Smooth muscle cell (in vitro differentiated cells): ENCODE results near the gene CDC42BPG. TPM values are rescaled to one million over a fixed set of nuclear protein-coding genes. Genes with fewer than 3 reads are reported as not detected.
A peak's percentile ranks its signal among the peaks of the same experiment; 100 is the strongest.

Experiments
- DNase-seq: peaks from one replicate; lab custom pipeline; 2025; ENCODE audit not compliant: unreplicated experiment; lab: John Stamatoyannopoulos, UW
- H2AFZ ChIP-seq: fragments of 200-600 bp; sonication (generic); 2 replicates; pipeline ENCODE4 v1.6.0; 2016; ENCODE audit warnings: antibody characterized with exemption, low read depth, mild to moderate bottlenecking
- H3F3A ChIP-seq: fragments of 200-600 bp; sonication (generic); 2 replicates; pipeline ENCODE4 v1.6.0; 2017; ENCODE audit warnings: antibody characterized with exemption, low read depth
- H3K27ac ChIP-seq: fragments of 200-600 bp; sonication (generic); 2 replicates; pipeline ENCODE4 v1.5.1; 2016; ENCODE audit warnings: low read depth, mild to moderate bottlenecking
- H3K27me3 ChIP-seq: fragments of 200-600 bp; sonication (generic); 2 replicates; pipeline ENCODE4 v1.6.1; 2016; ENCODE audit warnings: low read depth, mild to moderate bottlenecking
- H3K36me3 ChIP-seq: fragments of 200-600 bp; sonication (generic); 2 replicates; pipeline ENCODE4 v1.5.1; 2016; ENCODE audit warnings: low read depth
- H3K4me1 ChIP-seq: fragments of 200-600 bp; sonication (generic); 2 replicates; pipeline ENCODE4 v1.5.1; 2016; ENCODE audit warnings: low read depth
- H3K4me2 ChIP-seq: fragments of 200-600 bp; sonication (generic); 2 replicates; pipeline ENCODE4 v1.6.0; 2016; ENCODE audit warnings: mild to moderate bottlenecking
- H3K4me3 ChIP-seq: fragments of 200-600 bp; sonication (generic); 2 replicates; pipeline ENCODE4 v1.5.1; 2016; ENCODE audit warnings: mild to moderate bottlenecking
- H3K79me2 ChIP-seq: fragments of 200-600 bp; sonication (generic); 2 replicates; pipeline ENCODE4 v1.6.0; 2016; ENCODE audit warnings: low read depth, mild to moderate bottlenecking
- H3K9ac ChIP-seq: fragments of 200-600 bp; sonication (generic); 2 replicates; pipeline ENCODE4 v1.6.0; 2016; ENCODE audit warnings: low read depth
- H3K9me3 ChIP-seq: fragments of 200-600 bp; sonication (generic); replicated peaks from 2 replicates; pipeline ENCODE4 v1.5.1; 2016; ENCODE audit warnings: low read depth
- H4K20me1 ChIP-seq: fragments of 200-600 bp; sonication (generic); 2 replicates; pipeline ENCODE4 v1.6.0; 2016; ENCODE audit warnings: low read depth
- CTCF ChIP-seq: fragments of 200-600 bp; sonication (generic); IDR thresholded peaks from 2 replicates; pipeline ENCODE4 v1.5.1; 2017; ENCODE audit warnings: borderline replicate concordance, mild to moderate bottlenecking, antibody characterized with exemption; ENCODE audit not compliant: insufficient read depth, poor library complexity, severe bottlenecking
- WGBS: methylation state at CpG from one replicate; pipeline ENCODE4 v1.1.7; 2016; ENCODE audit warnings: low lambda C conversion rate; 5-methylcytosine and 5-hydroxymethylcytosine counted together
- polyA plus RNA-seq: library from polyadenylated mRNA; unstranded; fragments of >200 nt; fragmentation: Nextera tagmentation; extraction: Ambion mirVana; gene quantifications from 2 replicates; pipeline ENCODE4 v1.2.1, GENCODE V29; 2016
- total RNA-seq: library from RNA; depleted of rRNA; stranded (reverse); fragments of >200 nt; gene quantifications from 2 replicates; pipeline ENCODE4 v1.2.3, GENCODE V29; 2014

The CDC42BPG gene
- total and polyA plus RNA-seq, 2 experiments from 2014 or later: 1.7 to 4.7 TPM

GRCh38 chr11:64879244-64879900, 34.9 kb upstream of the CDC42BPG start:
- H3K9me3 ChIP-seq: no peaks in the 10 kb centered on the region
- WGBS: 32% methylated on average over 16 of the region's 16 CpGs

GRCh38 chr11:64878494-64879243, 34.2 kb upstream of the CDC42BPG start, which contains the start of gene EHD1:
TSS of gene EHD1 (minus strand) at chr11:64878621. CDS start at chr11:64878464, 157 bp downstream.
- no peaks in the 10 kb centered on the region for H3F3A ChIP-seq
- peaks cover 16% of the 10 kb centered on the region for H3K4me1 ChIP-seq
- H2AFZ ChIP-seq: peak within 1 kb of the TSS; percentile 63
- DNase-seq: peak; percentile 97
- H3K4me2 ChIP-seq: peak within 1 kb of the TSS; percentile 99
- under 1% methylated on average over 54 of the region's 75 CpGs for WGBS
- H3K9ac ChIP-seq: peak within 1 kb of the TSS; percentile 85
- peak within 1 kb of the TSS; percentile 70 for H3K27ac ChIP-seq
- H3K36me3 ChIP-seq: no peaks in the 10 kb centered on the region
- H3K4me3 ChIP-seq: peak within 1 kb of the TSS; percentile 83
- peaks cover 44% of the 10 kb centered on the region for H3K79me2 ChIP-seq
- no peaks in the 10 kb centered on the region for H3K9me3 ChIP-seq
- peaks cover 38% of the 10 kb centered on the region for H4K20me1 ChIP-seq
- peak; percentile 34 for TF ChIP-seq CTCF
- no peaks in the 10 kb centered on the region for H3K27me3 ChIP-seq

More at GRCh38 chr11:64879244-64879900, 34.9 kb upstream of the CDC42BPG start:
- Histone ChIP-seq H3K4me1 (peaks cover 16% of the 10 kb centered on the region), H3K27ac (peak overlapping the region; percentile 68), H3K79me2 (peaks cover 39% of the 10 kb centered on the region), H4K20me1 (peaks cover 35% of the 10 kb centered on the region), H3K27me3 (no peaks in the 10 kb centered on the region), H2AFZ (peak overlapping the region; percentile 63), H3K4me3 (peak overlapping the region; percentile 57), H3K36me3 (no peaks in the 10 kb centered on the region), H3K9ac (peak overlapping the region; percentile 77), H3F3A (no peaks in the 10 kb centered on the region), H3K4me2 (peak overlapping the region; percentile 88)
- no peak for DNase-seq
- TF ChIP-seq CTCF: no peak

GRCh38 chr11:64878223-64878493, 33.7 kb upstream of the CDC42BPG start:
- Histone ChIP-seq H3K36me3 (no peaks in the 10 kb centered on the region), H3K27me3 (no peaks in the 10 kb centered on the region), H3K9ac (peak overlapping the region; percentile 85), H4K20me1 (peaks cover 41% of the 10 kb centered on the region), H3K79me2 (peaks cover 49% of the 10 kb centered on the region), H3K4me3 (peak overlapping the region; percentile 83), H3K27ac (peak overlapping the region; percentile 70), H3F3A (no peaks in the 10 kb centered on the region), H2AFZ (no peak overlapping the region), H3K4me2 (peak overlapping the region; percentile 99), H3K9me3 (no peaks in the 10 kb centered on the region), H3K4me1 (peaks cover 16% of the 10 kb centered on the region)
- DNase-seq: no peak
- no peak for TF ChIP-seq CTCF
- under 1% methylated on average over 21 of the region's 21 CpGs for whole genome bisulfite sequencing
